Peyer's patch (tissue), 4 donors: ENCODE measurements around the gene CACNA2D3.

Source experiments
- CTCF ChIP-seq, 6 experiments: fragments of 450-650 bp in 4 of 6; fragments of 200-600 bp in 2 of 6; sonication (generic) in 1 of 6; IDR thresholded peaks; one replicate each; pipeline ENCODE4 v1.5.1; 2017 to 2019; ENCODE audit warnings: antibody characterized with exemption in 6 of 6, mild to moderate bottlenecking in 3 of 6, moderate library complexity in 1 of 6
- POLR2A ChIP-seq, 2 donors: fragments of 450-650 bp; IDR thresholded peaks; one replicate each; pipeline ENCODE4 v1.5.1; 2017; ENCODE audit warnings: antibody characterized with exemption in 2 of 2, mild to moderate bottlenecking in 2 of 2, moderate library complexity in 2 of 2

- TF ChIP-seq CTCF (IDR thresholded peaks at IDR 0.05) = no peak
- no peak for TF ChIP-seq POLR2A (IDR thresholded peaks at IDR 0.05)
These were observed 832.2 kb downstream of the CACNA2D3 start for GRCh38 chr3:54954521-54954920.
